Measurements from ENCODE around the gene NDUFB2.
"Not testable (repeated sequence)": the region's sequence is repeated elsewhere in the genome, so short reads cannot be mapped to it uniquely, and the experiment has no call there.

The NDUFB2 gene

DNA sequence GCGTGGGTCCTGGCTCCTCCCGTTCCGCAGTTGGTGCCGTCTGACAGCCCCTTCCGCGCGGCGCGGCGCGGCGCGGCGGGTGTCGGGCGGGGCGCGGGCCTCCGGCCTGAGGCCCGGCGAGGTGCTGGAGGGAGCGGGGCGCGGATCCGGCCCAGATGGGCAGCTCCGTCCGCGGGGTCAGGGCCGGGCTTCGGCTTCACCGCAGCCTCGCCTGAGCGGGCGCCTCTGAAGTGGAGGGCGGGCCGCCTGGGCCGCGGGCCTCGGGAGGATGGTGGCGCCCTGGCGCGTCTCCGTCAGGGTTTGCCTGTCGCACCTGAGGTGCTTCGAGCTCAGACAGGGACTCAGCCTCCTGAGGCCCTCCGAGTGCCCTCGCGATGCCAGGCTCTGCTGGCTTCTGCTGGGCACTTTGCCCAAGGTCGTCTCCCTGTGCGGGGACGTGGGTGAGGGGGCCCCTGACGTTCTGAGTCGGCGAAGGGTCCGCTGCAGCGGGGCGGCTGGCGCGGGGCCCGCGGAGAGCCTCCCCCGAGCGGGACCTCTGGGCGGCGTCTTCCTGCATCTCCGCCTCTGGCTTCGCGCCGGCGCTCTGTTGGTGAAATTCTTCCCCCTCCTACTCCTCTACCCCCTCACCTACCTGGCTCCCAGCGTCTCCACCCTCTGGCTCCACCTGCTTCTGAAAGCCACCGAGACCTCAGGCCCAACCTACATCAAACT, 23.3 kb upstream of the NDUFB2 start:
- TF ChIP-seq, protein P1, sequence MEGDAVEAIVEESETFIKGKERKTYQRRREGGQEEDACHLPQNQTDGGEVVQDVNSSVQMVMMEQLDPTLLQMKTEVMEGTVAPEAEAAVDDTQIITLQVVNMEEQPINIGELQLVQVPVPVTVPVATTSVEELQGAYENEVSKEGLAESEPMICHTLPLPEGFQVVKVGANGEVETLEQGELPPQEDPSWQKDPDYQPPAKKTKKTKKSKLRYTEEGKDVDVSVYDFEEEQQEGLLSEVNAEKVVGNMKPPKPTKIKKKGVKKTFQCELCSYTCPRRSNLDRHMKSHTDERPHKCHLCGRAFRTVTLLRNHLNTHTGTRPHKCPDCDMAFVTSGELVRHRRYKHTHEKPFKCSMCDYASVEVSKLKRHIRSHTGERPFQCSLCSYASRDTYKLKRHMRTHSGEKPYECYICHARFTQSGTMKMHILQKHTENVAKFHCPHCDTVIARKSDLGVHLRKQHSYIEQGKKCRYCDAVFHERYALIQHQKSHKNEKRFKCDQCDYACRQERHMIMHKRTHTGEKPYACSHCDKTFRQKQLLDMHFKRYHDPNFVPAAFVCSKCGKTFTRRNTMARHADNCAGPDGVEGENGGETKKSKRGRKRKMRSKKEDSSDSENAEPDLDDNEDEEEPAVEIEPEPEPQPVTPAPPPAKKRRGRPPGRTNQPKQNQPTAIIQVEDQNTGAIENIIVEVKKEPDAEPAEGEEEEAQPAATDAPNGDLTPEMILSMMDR (IDR thresholded peaks at IDR 0.05; ENCODE audit: extremely low read depth, insufficient read depth, missing control alignments): no peak
- in situ Hi-C loops (cut with MboI; ENCODE audit: low pct_unique_long_range_greater_than_20kb, low sequenced_read_pairs, unreplicated experiment): no loop called here
- peak; percentile 83 for DNase-seq (ENCODE audit: low spot score)

DNA sequence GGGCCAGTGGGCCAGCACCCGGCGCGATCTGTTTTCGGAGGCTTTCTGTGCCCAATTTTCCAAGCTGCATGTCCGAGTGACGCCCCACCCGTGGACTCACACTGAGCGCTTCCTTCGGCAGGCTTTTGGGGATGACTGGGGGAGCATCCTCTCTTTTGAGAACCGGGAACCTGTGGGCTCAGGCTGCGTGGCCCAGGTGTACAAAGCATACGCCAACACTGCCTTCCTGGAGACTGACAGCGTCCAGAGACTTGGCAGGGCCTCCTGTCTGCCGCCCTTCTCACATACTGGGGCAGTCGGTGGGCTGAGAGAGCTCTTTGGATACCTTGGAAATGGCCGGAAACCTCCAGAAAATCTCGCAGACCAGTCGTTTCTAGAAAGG, 22.7 kb upstream of the NDUFB2 start:
- DNase-seq (ENCODE audit: low spot score): no peak
- TF ChIP-seq, protein P1 (IDR thresholded peaks at IDR 0.05; ENCODE audit: extremely low read depth, insufficient read depth, missing control alignments): no peak
- in situ Hi-C loops (cut with MboI; ENCODE audit: low pct_unique_long_range_greater_than_20kb, low sequenced_read_pairs, unreplicated experiment): no loop called here

DNA sequence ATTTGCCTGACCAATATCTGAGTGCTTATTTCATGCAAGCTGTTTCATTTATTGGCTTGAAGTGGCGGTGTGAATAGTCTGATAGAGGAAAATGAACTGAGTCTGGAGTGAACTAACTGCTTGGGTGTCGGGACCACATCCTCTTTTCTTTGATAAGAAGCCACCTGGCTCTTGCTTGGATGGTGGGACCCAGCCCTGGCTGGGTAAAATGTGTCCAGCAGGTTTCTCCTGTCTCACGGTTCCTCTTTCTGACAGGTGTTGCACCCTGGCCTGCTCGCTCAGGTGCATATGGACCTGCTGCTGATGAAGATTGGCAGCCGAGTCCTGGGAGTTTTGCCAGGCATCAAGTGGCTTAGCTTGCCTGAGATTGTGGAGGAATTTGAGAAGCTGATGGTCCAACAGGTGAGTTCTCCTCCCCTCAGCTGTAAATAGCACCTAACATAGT, 22.1 kb upstream of the NDUFB2 start:
- DNase-seq (ENCODE audit: low spot score): peak; percentile 57
- TF ChIP-seq, protein P1 (IDR thresholded peaks at IDR 0.05; ENCODE audit: extremely low read depth, insufficient read depth, missing control alignments): no peak

DNA sequence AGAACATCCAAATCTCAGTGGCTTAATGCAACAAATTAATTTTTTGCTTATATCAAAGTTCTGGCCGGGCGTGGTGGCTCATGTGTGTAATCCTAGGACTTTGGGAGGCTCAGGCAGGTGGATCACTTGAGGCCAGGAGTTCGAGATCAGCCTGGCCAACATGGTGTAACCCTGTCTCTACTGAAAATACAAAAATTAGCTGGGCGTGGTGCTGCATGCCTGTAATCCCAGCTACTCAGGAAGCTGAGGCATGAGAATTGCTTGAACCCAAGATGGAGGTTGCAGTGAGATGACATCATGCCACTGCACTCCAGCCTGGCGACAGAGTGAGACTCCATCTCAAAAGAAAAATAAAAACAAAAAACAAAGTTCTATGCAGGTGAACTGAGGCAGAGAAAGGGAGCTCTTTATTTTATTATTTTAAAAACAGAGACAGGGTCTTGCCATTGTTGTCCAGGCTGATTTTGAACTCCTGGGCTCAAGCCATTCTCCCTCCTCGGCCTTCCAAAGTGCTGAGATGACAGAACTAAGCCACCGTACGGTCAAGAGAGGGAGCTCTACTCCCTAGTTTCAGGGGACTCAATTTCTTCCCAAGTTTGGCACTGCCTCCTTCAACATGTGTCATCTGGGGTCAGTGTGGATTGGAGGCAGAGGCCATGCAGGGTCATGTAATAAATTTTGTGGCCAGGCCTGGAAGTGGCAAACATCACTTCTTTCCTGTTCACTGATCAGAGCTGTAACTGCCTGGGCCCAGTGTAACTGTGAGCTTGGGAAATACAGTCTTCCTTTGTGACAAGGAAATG, 21.4 kb upstream of the NDUFB2 start:
- TF ChIP-seq, protein P1 (IDR thresholded peaks at IDR 0.05; ENCODE audit: extremely low read depth, insufficient read depth, missing control alignments): peak; percentile 53
- in situ Hi-C loops (cut with MboI; ENCODE audit: low pct_unique_long_range_greater_than_20kb, low sequenced_read_pairs, unreplicated experiment): no loop called here
- DNase-seq (ENCODE audit: low spot score): no peak

More for the DNA sequence above, 22.1 kb upstream of the NDUFB2 start:
- in situ Hi-C loops (cut with MboI; ENCODE audit: low pct_unique_long_range_greater_than_20kb, low sequenced_read_pairs, unreplicated experiment): no loop called here

DNA sequence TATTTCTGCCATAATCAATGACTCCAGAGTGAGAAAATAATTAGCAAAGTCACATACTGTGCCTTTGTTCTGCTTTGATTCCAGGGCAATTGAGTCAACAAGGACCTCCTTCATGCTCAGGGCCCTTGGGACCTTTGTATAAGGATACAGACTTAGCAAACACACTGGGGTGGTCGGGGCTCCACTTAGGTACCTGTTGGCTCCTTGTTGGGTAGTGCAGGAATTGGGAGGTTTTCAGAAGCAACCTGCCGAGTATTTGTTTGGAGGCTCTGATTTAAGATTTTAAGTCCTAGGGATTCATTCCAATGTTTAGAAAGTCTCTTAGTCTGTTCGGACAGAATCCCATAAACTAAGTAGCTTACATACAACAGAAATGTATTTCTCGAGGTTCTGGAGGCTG, 20.8 kb upstream of the NDUFB2 start:
- no peak for DNase-seq (ENCODE audit: low spot score)
- TF ChIP-seq, protein P1 (IDR thresholded peaks at IDR 0.05; ENCODE audit: extremely low read depth, insufficient read depth, missing control alignments): no peak
- in situ Hi-C loops (cut with MboI; ENCODE audit: low pct_unique_long_range_greater_than_20kb, low sequenced_read_pairs, unreplicated experiment): no loop called here

DNA sequence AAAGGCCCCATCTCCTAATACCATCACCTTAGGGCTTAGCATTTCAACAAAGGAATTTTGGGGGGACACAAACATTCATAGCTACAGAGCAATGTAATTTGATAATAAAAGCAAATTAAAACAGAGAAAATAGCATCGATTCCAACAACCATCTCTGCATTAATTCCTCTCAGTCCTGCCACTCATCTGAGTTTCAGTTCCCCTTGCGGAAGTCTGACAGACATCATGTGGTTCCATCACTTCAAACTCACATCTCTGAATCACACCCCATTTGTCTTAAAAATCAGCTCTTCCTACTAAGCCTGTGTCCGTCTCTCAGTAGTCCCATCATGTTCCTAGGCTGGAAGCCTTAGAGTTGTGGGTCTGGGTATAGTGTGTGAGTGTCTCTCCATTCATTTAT, 20.2 kb upstream of the NDUFB2 start:
- DNase-seq (ENCODE audit: low spot score): peak; percentile 80
- in situ Hi-C loops (cut with MboI; ENCODE audit: low pct_unique_long_range_greater_than_20kb, low sequenced_read_pairs, unreplicated experiment): no loop called here
- TF ChIP-seq, protein P1 (IDR thresholded peaks at IDR 0.05; ENCODE audit: extremely low read depth, insufficient read depth, missing control alignments): no peak

DNA sequence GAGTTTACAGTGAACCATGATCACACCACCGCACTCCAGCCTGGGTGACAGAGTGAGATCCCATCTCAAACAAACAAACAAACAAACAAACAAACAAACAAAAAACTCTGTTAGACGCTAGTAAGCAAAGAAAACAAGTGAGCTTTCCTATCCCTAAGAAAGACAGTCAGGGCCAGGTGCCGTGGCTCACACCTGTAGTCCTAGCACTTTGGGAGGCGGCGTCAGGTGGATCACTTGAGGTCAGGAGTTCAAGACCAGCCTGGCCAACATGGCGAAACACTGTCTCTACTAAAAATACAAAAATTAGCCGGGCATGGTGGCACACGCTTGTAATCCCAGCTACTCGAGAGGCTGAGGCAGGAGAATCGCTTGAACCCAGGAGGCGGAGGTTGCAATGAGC, 19.6 kb upstream of the NDUFB2 start:
- DNase-seq (ENCODE audit: low spot score); in situ Hi-C loops (cut with MboI; ENCODE audit: low pct_unique_long_range_greater_than_20kb, low sequenced_read_pairs, unreplicated experiment): not testable (repeated sequence)
